Measurements from ENCODE around the gene C19orf81. TPM values are rescaled to one million over a fixed set of nuclear protein-coding genes. Genes with fewer than 3 reads are reported as not detected.

The C19orf81 gene
- total and polyA plus RNA-seq, 9 of the 15 experiments (the other 6 are each of a cell fraction or from before 2014, with no cell fraction given) = 2.5 to 42.9 (median 33.0) TPM; not detected in 4

- TF ChIP-seq MITF (IDR thresholded peaks at IDR 0.05) (no peak), PHB (CRISPR knock-in tag; IDR thresholded peaks at IDR 0.05) (no peak), ZBTB17 (CRISPR knock-in tag; IDR thresholded peaks at IDR 0.05) (no peak), PRDM10 (IDR thresholded peaks at IDR 0.05; ENCODE audit: partially characterized antibody) (no peak), ZNF224 (CRISPR knock-in tag; IDR thresholded peaks at IDR 0.05) (no peak), ZBTB12 (CRISPR knock-in tag; IDR thresholded peaks at IDR 0.05) (no peak), DACH1 (IDR thresholded peaks at IDR 0.05; ENCODE audit: partially characterized antibody) (no peak), ZBTB40 (IDR thresholded peaks at IDR 0.05) (peak; percentile 55), ZBTB40 (CRISPR knock-in tag; IDR thresholded peaks at IDR 0.05) (no peak), SAFB (IDR thresholded peaks at IDR 0.05; ENCODE audit: borderline replicate concordance, low read depth, low read length) (no peak)
Measured at GRCh38 chr19:50639121-50640112, 9.8 kb upstream of the C19orf81 start, which contains the start of gene SYT3 (continued).

Data from K562 (cell line).